ENCODE results near the gene PBX2. TPM values are rescaled to one million over a fixed set of nuclear protein-coding genes. Genes with fewer than 3 reads are reported as not detected.

Gene PBX2
- total RNA-seq, 1 donor from 2014 or later: 206 TPM

- DNase-seq (ENCODE audit: low read depth, low spot score): no peak
- Mint-ChIP-seq H3K27me3 (ENCODE audit: low read depth) (peaks cover 3% of the 10 kb centered on the region), H3K4me1 (peaks cover 48% of the 10 kb centered on the region), H3K4me3 (peak overlapping the region; percentile 64), H3K36me3 (ENCODE audit: low read depth) (peaks cover 23% of the 10 kb centered on the region), H3K27ac (ENCODE audit: unreplicated experiment) (peak overlapping the region; percentile 51), H3K9me3 (no peaks in the 10 kb centered on the region)
- TF ChIP-seq CTCF (conservative IDR thresholded peaks at IDR 0.05): no peak
Observed at GRCh38 chr6:32171234-32171633, 18.8 kb downstream of the PBX2 start.

DNA sequence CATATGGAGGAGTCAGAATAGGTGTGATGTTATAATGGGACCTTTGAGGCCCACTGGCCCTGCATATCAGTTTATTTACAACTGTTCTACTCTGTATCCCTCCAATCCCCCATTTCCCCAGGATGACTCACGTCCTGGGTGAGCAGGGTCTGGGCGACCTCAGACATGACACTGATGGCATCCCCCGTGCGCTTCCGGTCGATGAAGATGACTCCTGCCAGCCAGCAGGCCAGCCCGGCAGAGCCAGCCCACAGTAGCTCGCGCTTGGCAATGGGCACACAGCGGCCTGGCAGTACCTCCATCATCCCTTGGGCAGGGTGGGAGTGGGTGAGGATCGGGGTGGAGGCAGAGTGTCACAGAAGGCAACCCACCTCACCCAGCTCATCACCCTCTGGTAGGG lies 19.7 kb downstream of the PBX2 start:
- no peak for DNase-seq (ENCODE audit: low read depth, low spot score)
- Mint-ChIP-seq H3K4me1 (peaks cover 49% of the 10 kb centered on the region), H3K9me3 (no peaks in the 10 kb centered on the region), H3K27me3 (ENCODE audit: low read depth) (peaks cover 3% of the 10 kb centered on the region), H3K36me3 (ENCODE audit: low read depth) (peaks cover 27% of the 10 kb centered on the region), H3K4me3 (peak overlapping the region; percentile 61), H3K27ac (ENCODE audit: unreplicated experiment) (no peak overlapping the region)
- no peak for TF ChIP-seq CTCF (conservative IDR thresholded peaks at IDR 0.05)

- TF ChIP-seq CTCF (conservative IDR thresholded peaks at IDR 0.05): no peak
- Mint-ChIP-seq H3K36me3 (ENCODE audit: low read depth) (peaks cover 30% of the 10 kb centered on the region), H3K27ac (ENCODE audit: unreplicated experiment) (peak overlapping the region; percentile 54), H3K4me3 (peak overlapping the region; percentile 74), H3K4me1 (peaks cover 47% of the 10 kb centered on the region), H3K9me3 (no peaks in the 10 kb centered on the region), H3K27me3 (ENCODE audit: low read depth) (peaks cover 3% of the 10 kb centered on the region)
- DNase-seq (ENCODE audit: low read depth, low spot score): no peak
Observed at GRCh38 chr6:32168807-32169591, 21.0 kb downstream of the PBX2 start.

GRCh38 chr6:32168350-32168749 lies 21.7 kb downstream of the PBX2 start:
- TF ChIP-seq CTCF (conservative IDR thresholded peaks at IDR 0.05): no peak
- Mint-ChIP-seq H3K9me3 (no peaks in the 10 kb centered on the region), H3K4me1 (peaks cover 49% of the 10 kb centered on the region), H3K36me3 (ENCODE audit: low read depth) (peaks cover 30% of the 10 kb centered on the region), H3K4me3 (peak overlapping the region; percentile 74), H3K27me3 (ENCODE audit: low read depth) (peaks cover 3% of the 10 kb centered on the region), H3K27ac (ENCODE audit: unreplicated experiment) (peak overlapping the region; percentile 54)
- no peak for DNase-seq (ENCODE audit: low read depth, low spot score)

DNA sequence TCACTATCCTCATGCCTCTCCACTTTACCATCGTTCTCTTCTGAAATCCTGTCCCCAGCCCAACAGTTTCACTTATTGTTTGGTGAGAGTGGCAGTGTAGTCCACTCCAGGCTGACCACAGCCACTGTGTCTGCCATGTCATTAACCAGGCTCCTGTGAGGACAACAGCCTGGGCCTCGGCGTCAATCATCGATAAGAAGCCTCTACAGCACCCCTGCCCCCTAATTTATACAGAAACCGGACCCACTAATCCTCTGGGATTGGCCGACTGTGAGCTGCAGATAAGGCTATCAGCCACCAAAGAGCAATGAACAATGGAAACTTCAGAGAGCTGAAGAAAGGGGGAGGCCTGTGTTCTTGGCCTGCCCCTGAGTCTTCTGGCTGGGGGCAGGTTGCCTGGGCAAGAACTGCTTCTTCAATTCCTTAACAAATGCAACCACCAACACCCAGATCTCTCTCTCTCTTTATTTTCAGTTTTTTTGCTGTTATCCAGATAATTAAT lies 22.2 kb downstream of the PBX2 start:
- H3K36me3 Mint-ChIP-seq (ENCODE audit: low read depth): peaks cover 35% of the 10 kb centered on the region
- peak overlapping the region; percentile 74 for H3K4me3 Mint-ChIP-seq
- TF ChIP-seq CTCF (conservative IDR thresholded peaks at IDR 0.05): no peak
- peak overlapping the region; percentile 90 for H3K27ac Mint-ChIP-seq (ENCODE audit: unreplicated experiment)
- H3K27me3 Mint-ChIP-seq (ENCODE audit: low read depth): peaks cover 3% of the 10 kb centered on the region
- H3K9me3 Mint-ChIP-seq: no peaks in the 10 kb centered on the region
- H3K4me1 Mint-ChIP-seq: peaks cover 53% of the 10 kb centered on the region
- DNase-seq (ENCODE audit: low read depth, low spot score): no peak
